Sigmoid colon (tissue), 3 donors: ENCODE measurements around the gene CEP68.

Experiments used
- CTCF ChIP-seq, 4 experiments: fragments of 450-650 bp in 3 of 4; fragments of 200-600 bp in 1 of 4; IDR thresholded peaks; one replicate each; pipeline ENCODE4 v1.5.1; 2016 to 2019; ENCODE audit warnings: antibody characterized with exemption in 4 of 4, mild to moderate bottlenecking in 3 of 4, moderate library complexity in 2 of 4
- POLR2A ChIP-seq, 2 donors: fragments of 450-650 bp; IDR thresholded peaks; one replicate each; pipeline ENCODE4 v1.6.1; 2016; ENCODE audit warnings: antibody characterized with exemption in 2 of 2, mild to moderate bottlenecking in 2 of 2, moderate library complexity in 2 of 2

- no peak for TF ChIP-seq CTCF (IDR thresholded peaks at IDR 0.05)
- no peak for TF ChIP-seq POLR2A (IDR thresholded peaks at IDR 0.05)
Measured at GRCh38 chr2:65116645-65117044, 60.4 kb downstream of the CEP68 start.
